OCI-LY1 (cell line): ENCODE results near the gene UVSSA.

ENCODE experiments used
- H2AFZ ChIP-seq: fragments of 200-600 bp; sonication (generic), shearing (Covaris generic); 2 replicates; pipeline ENCODE4 v1.6.0; 2014; ENCODE audit warnings: antibody characterized with exemption, mild to moderate bottlenecking, low read length
- H3F3A ChIP-seq: fragments of 200-600 bp; sonication (generic), shearing (Covaris generic); 2 replicates; pipeline ENCODE4 v1.6.0; 2014; ENCODE audit warnings: mild to moderate bottlenecking, antibody characterized with exemption, low read length, moderate library complexity; ENCODE audit not compliant: insufficient read depth
- H3K27ac ChIP-seq: fragments of 200-600 bp; sonication (generic); 2 replicates; pipeline ENCODE4 v1.5.1; 2014; ENCODE audit warnings: low read length, mixed run types, mild to moderate bottlenecking, low read depth; ENCODE audit not compliant: poor library complexity, severe bottlenecking
- H3K27me3 ChIP-seq: fragments of 200-600 bp; sonication (generic); 2 replicates; pipeline ENCODE4 v1.6.0; 2014; ENCODE audit warnings: antibody characterized with exemption, mild to moderate bottlenecking, low read length, moderate library complexity; ENCODE audit not compliant: insufficient read depth
- H3K36me3 ChIP-seq: fragments of 200-600 bp; sonication (generic); 2 replicates; pipeline ENCODE4 v1.6.1; 2014; ENCODE audit warnings: mild to moderate bottlenecking, antibody characterized with exemption, low read length, moderate library complexity, mixed read lengths; ENCODE audit not compliant: insufficient read depth
- H3K4me1 ChIP-seq: fragments of 200-600 bp; sonication (generic); 2 replicates; pipeline ENCODE4 v1.5.1; 2014; ENCODE audit warnings: mild to moderate bottlenecking, low read length, moderate library complexity; ENCODE audit not compliant: insufficient read depth, severe bottlenecking
- H3K4me2 ChIP-seq: fragments of 200-600 bp; sonication (generic), shearing (Covaris generic); 2 replicates; pipeline ENCODE4 v1.6.1; 2014; ENCODE audit warnings: low read length
- H3K4me3 ChIP-seq: fragments of 200-600 bp; sonication (generic); 2 replicates; pipeline ENCODE4 v1.5.1; 2014; ENCODE audit warnings: low read length, low read depth, mild to moderate bottlenecking, mixed read lengths; ENCODE audit not compliant: poor library complexity, severe bottlenecking
- H3K79me2 ChIP-seq: fragments of 200-600 bp; shearing (Covaris generic); 2 replicates; pipeline ENCODE4 v1.6.1; 2016; ENCODE audit warnings: mixed run types, low read length, mixed read lengths; ENCODE audit not compliant: insufficient read depth
- H3K9ac ChIP-seq: fragments of 200-600 bp; sonication (generic), shearing (Covaris generic); 2 replicates; pipeline ENCODE4 v1.6.1; 2014; ENCODE audit warnings: mild to moderate bottlenecking, low read length, mixed read lengths
- H3K9me2 ChIP-seq: fragments of 200-600 bp; sonication (generic), shearing (Covaris generic); 2 replicates; pipeline ENCODE4 v1.6.1; 2014; ENCODE audit warnings: low read depth, mild to moderate bottlenecking, low read length, mixed read lengths
- H3K9me3 ChIP-seq: fragments of 200-600 bp; shearing (Covaris generic); 2 replicates; pipeline ENCODE4 v1.6.1; 2014; ENCODE audit warnings: low read length, mixed read lengths
- H4K20me1 ChIP-seq: fragments of 200-600 bp; sonication (generic), shearing (Covaris generic); 2 replicates; pipeline ENCODE4 v1.6.0; 2016; ENCODE audit warnings: mild to moderate bottlenecking, low read length; ENCODE audit not compliant: insufficient read depth
- CTCF ChIP-seq: fragments of 200-600 bp; sonication (generic), shearing (Covaris generic); IDR thresholded peaks from 2 replicates; pipeline ENCODE4 v1.5.1; 2017; ENCODE audit warnings: mild to moderate bottlenecking, antibody characterized with exemption, low read length, moderate library complexity, mixed read lengths
- EZH2 ChIP-seq: fragments of 200-600 bp; sonication (generic), shearing (Covaris generic); IDR thresholded peaks from 2 replicates; pipeline ENCODE4 v1.8.0; 2017; ENCODE audit warnings: borderline replicate concordance, mixed run types, mild to moderate bottlenecking, antibody characterized with exemption, low read length, moderate library complexity, mixed read lengths

The UVSSA gene

GRCh38 chr4:1365271-1366178, 18.5 kb downstream of the UVSSA start:
- no peak overlapping the region for H3K27ac ChIP-seq
- H4K20me1 ChIP-seq: no peaks in the 10 kb centered on the region
- peak; percentile 18; the same call in 1 of the 2 replicates for TF ChIP-seq CTCF
- TF ChIP-seq EZH2: no peak
- no peak overlapping the region for H3K4me3 ChIP-seq
- H3K4me1 ChIP-seq: no peaks in the 10 kb centered on the region
- H3K4me2 ChIP-seq: no peak overlapping the region
- no peaks in the 10 kb centered on the region for H3K9me3 ChIP-seq
- no peaks in the 10 kb centered on the region for H3K79me2 ChIP-seq
- H3K9me2 ChIP-seq: no peaks in the 10 kb centered on the region
- H3K9ac ChIP-seq: no peak overlapping the region
- H3K36me3 ChIP-seq: no peaks in the 10 kb centered on the region
- H3F3A ChIP-seq: no peaks in the 10 kb centered on the region
- H3K27me3 ChIP-seq: no peaks in the 10 kb centered on the region
- no peak overlapping the region for H2AFZ ChIP-seq

GRCh38 chr4:1366371-1367229, 19.6 kb downstream of the UVSSA start:
- no peak for TF ChIP-seq CTCF

GRCh38 chr4:1367230-1367935, 20.4 kb downstream of the UVSSA start:
- Histone ChIP-seq H3F3A (no peaks in the 10 kb centered on the region), H3K9ac (no peak overlapping the region), H2AFZ (no peak overlapping the region), H3K27ac (no peak overlapping the region), H3K9me3 (no peaks in the 10 kb centered on the region), H3K79me2 (no peaks in the 10 kb centered on the region), H3K4me2 (no peak overlapping the region), H3K4me3 (no peak overlapping the region), H3K4me1 (no peaks in the 10 kb centered on the region), H3K27me3 (no peaks in the 10 kb centered on the region), H3K36me3 (no peaks in the 10 kb centered on the region), H4K20me1 (no peaks in the 10 kb centered on the region), H3K9me2 (no peaks in the 10 kb centered on the region)
- no peak for TF ChIP-seq EZH2
- TF ChIP-seq CTCF: no peak

More at GRCh38 chr4:1366371-1367229, 19.6 kb downstream of the UVSSA start:
- Histone ChIP-seq H3K9ac (no peak overlapping the region), H3F3A (no peaks in the 10 kb centered on the region), H3K4me3 (no peak overlapping the region), H3K36me3 (no peaks in the 10 kb centered on the region), H3K9me2 (no peaks in the 10 kb centered on the region), H3K9me3 (no peaks in the 10 kb centered on the region), H3K4me2 (no peak overlapping the region), H3K27me3 (no peaks in the 10 kb centered on the region), H3K79me2 (no peaks in the 10 kb centered on the region), H2AFZ (no peak overlapping the region), H3K27ac (no peak overlapping the region), H4K20me1 (no peaks in the 10 kb centered on the region), H3K4me1 (no peaks in the 10 kb centered on the region)
